H1 (cell line): ENCODE results near the gene RAD50. TPM values are rescaled to one million over a fixed set of nuclear protein-coding genes. Genes with fewer than 3 reads are reported as not detected.

ENCODE experiments used
- CTCF ChIA-PET: fragments of 300-600 bp; sonication (Branson Sonifier 250); formaldehyde crosslinking; loops from one replicate; lab custom pipeline; 2021; ENCODE audit not compliant: partially characterized antibody; lab: Charles Lee
- POLR2A ChIA-PET: fragments of 300-600 bp; sonication (Branson Sonifier 250); formaldehyde crosslinking; loops from one replicate; lab custom pipeline; 2021; ENCODE audit warnings: inconsistent platforms; ENCODE audit not compliant: partially characterized antibody; lab: Charles Lee
- DNase-seq, 2 experiments: peaks; one replicate each; pipeline versions ENCODE4 v3.0.0 to v3.0.0-alpha.2; 2010 to 2022; ENCODE audit warnings: low spot score in 2 of 2, low read depth in 1 of 2, mixed read lengths in 1 of 2
- FAIRE-seq: peaks from 2 replicates; lab custom pipeline; 2011; peaks lifted over from hg19 to GRCh38; lab: Jason Lieb, UNC
- H2AFZ ChIP-seq: 2 replicates; pipeline ENCODE4 v1.8.1; 2012; ENCODE audit warnings: low read length, inconsistent platforms
- H2AK5ac ChIP-seq: 2 replicates; pipeline ENCODE4 v1.6.1; 2013; ENCODE audit warnings: low read depth, low read length
- H2BK120ac ChIP-seq: replicated peaks from 2 replicates; pipeline ENCODE3; 2013; ENCODE audit warnings: low read depth, low read length, inconsistent platforms
- H2BK12ac ChIP-seq: 2 replicates; pipeline ENCODE4 v1.6.1; 2013; ENCODE audit warnings: low read depth, low read length
- H2BK15ac ChIP-seq: 2 replicates; pipeline ENCODE4 v1.6.1; 2013; ENCODE audit warnings: low read length
- H2BK20ac ChIP-seq: 2 replicates; pipeline ENCODE4 v1.6.1; 2013; ENCODE audit warnings: low read length
- H2BK5ac ChIP-seq: 2 replicates; pipeline ENCODE4 v1.6.1; 2013; ENCODE audit warnings: low read depth, low read length
- H3K14ac ChIP-seq: 2 replicates; pipeline ENCODE4 v1.6.1; 2013; ENCODE audit warnings: inconsistent platforms; ENCODE audit not compliant: insufficient read length
- H3K18ac ChIP-seq: 2 replicates; pipeline ENCODE4 v1.6.1; 2013; ENCODE audit warnings: low read length; ENCODE audit errors: extremely low read depth
- H3K23ac ChIP-seq: 2 replicates; pipeline ENCODE4 v1.6.1; 2013; ENCODE audit warnings: inconsistent platforms; ENCODE audit not compliant: insufficient read length
- H3K23me2 ChIP-seq: 2 replicates; pipeline ENCODE4 v1.6.1; 2013; ENCODE audit warnings: low read depth, low read length
- H3K27ac ChIP-seq: 2 replicates; pipeline ENCODE4 v1.6.1; 2011; ENCODE audit warnings: low read depth, low read length, inconsistent platforms
- H3K27me3 ChIP-seq, 4 experiments: replicated peaks in 1 of 4; 1 replicate in 1 of 4; 2 replicates in 3 of 4; pipeline versions ENCODE4 v1.6.1 to v1.8.1; 2011 to 2013; ENCODE audit warnings: low read length in 3 of 4, mild to moderate bottlenecking in 3 of 4, inconsistent platforms in 2 of 4, mixed read lengths in 2 of 4, moderate library complexity in 1 of 4; ENCODE audit not compliant: control insufficient read depth in 3 of 4, insufficient read depth in 3 of 4; ENCODE audit errors: extremely low read depth in 1 of 4
- H3K36me3 ChIP-seq, 4 experiments: 2 replicates each; pipeline versions ENCODE4 v1.6.1 to v1.8.1; 2011 to 2013; ENCODE audit warnings: mild to moderate bottlenecking in 4 of 4, low read length in 3 of 4, moderate library complexity in 2 of 4, control low read depth in 1 of 4, inconsistent platforms in 1 of 4; ENCODE audit not compliant: insufficient read depth in 4 of 4, control insufficient read depth in 2 of 4
- H3K4ac ChIP-seq: replicated peaks from 2 replicates; pipeline ENCODE3; 2013; ENCODE audit warnings: low read length, low read depth, mixed read lengths, inconsistent platforms; ENCODE audit not compliant: insufficient read length
- H3K4me1 ChIP-seq, 4 experiments: replicated peaks in 1 of 4; 1 replicate in 1 of 4; 2 replicates in 3 of 4; pipeline versions ENCODE4 v1.6.1 to v1.8.1; 2011 to 2013; ENCODE audit warnings: low read length in 3 of 4, inconsistent platforms in 2 of 4, mixed read lengths in 1 of 4; ENCODE audit not compliant: insufficient read depth in 4 of 4, control insufficient read depth in 3 of 4
- H3K4me2 ChIP-seq, 2 experiments: 2 replicates each; pipeline versions ENCODE4 v1.6.1 to v1.8.1; 2011 to 2013; ENCODE audit warnings: low read depth in 2 of 2, low read length in 2 of 2, control low read depth in 1 of 2, inconsistent platforms in 1 of 2, mild to moderate bottlenecking in 1 of 2; ENCODE audit not compliant: insufficient read depth in 1 of 2
- H3K4me3 ChIP-seq, 4 experiments: fragments of 200-600, 300-600 bp in 1 of 4; sonication (generic), shearing (Covaris generic), sonication (Bioruptor Twin) in 1 of 4; 2 replicates each; pipeline versions ENCODE4 v1.5.1 to v1.8.1; 2011 to 2016; ENCODE audit warnings: low read length in 4 of 4, low read depth in 3 of 4, control low read depth in 2 of 4, inconsistent platforms in 2 of 4, mild to moderate bottlenecking in 2 of 4, mixed read lengths in 1 of 4, moderate library complexity in 1 of 4; ENCODE audit not compliant: insufficient read depth in 2 of 4; ENCODE audit errors: extremely low read depth in 1 of 4
- H3K56ac ChIP-seq: replicated peaks from 2 replicates; pipeline ENCODE3; 2013; ENCODE audit warnings: low read depth, mild to moderate bottlenecking, mixed read lengths, low read length, inconsistent platforms; ENCODE audit not compliant: insufficient read length
- H3K79me1 ChIP-seq: 2 replicates; pipeline ENCODE4 v1.6.1; 2013; ENCODE audit warnings: low read depth, low read length, control low read depth
- H3K79me2 ChIP-seq, 2 experiments: 2 replicates each; pipeline versions ENCODE4 v1.6.1 to v1.8.1; 2012 to 2013; ENCODE audit warnings: low read length in 2 of 2, mild to moderate bottlenecking in 2 of 2, inconsistent platforms in 1 of 2; ENCODE audit not compliant: insufficient read depth in 2 of 2, control insufficient read depth in 1 of 2
- H3K9ac ChIP-seq, 4 experiments: replicated peaks in 1 of 4; 1 replicate in 1 of 4; 2 replicates in 3 of 4; pipeline versions ENCODE4 v1.6.1 to v1.8.1; 2011 to 2013; ENCODE audit warnings: low read depth in 3 of 4, low read length in 3 of 4, control low read depth in 2 of 4, mild to moderate bottlenecking in 2 of 4, moderate library complexity in 2 of 4, inconsistent platforms in 1 of 4; ENCODE audit errors: extremely low read depth in 1 of 4
- H3K9me3 ChIP-seq, 2 experiments: 2 replicates each; pipeline versions ENCODE4 v1.6.1 to v1.8.1; 2012 to 2013; ENCODE audit warnings: mild to moderate bottlenecking in 2 of 2, moderate library complexity in 2 of 2, control low read depth in 1 of 2, inconsistent platforms in 1 of 2, low read depth in 1 of 2, low read length in 1 of 2, mixed read lengths in 1 of 2; ENCODE audit not compliant: insufficient read depth in 2 of 2
- H4K20me1 ChIP-seq, 2 experiments: replicated peaks in 1 of 2; 2 replicates each; pipeline versions ENCODE3 to v1.8.1; 2011 to 2013; ENCODE audit warnings: inconsistent platforms in 2 of 2, low read length in 2 of 2, mild to moderate bottlenecking in 1 of 2; ENCODE audit not compliant: insufficient read depth in 2 of 2, control insufficient read depth in 1 of 2
- H4K5ac ChIP-seq: 2 replicates; pipeline ENCODE4 v1.6.1; 2013; ENCODE audit warnings: low read length, low read depth, mixed read lengths, inconsistent platforms; ENCODE audit not compliant: insufficient read length
- H4K8ac ChIP-seq: 2 replicates; pipeline ENCODE4 v1.8.0; 2013; ENCODE audit warnings: mild to moderate bottlenecking, moderate library complexity, low read length, inconsistent platforms; ENCODE audit not compliant: insufficient read depth; ENCODE audit errors: extremely low read depth
- H4K91ac ChIP-seq: replicated peaks from 2 replicates; pipeline ENCODE3; 2013; ENCODE audit warnings: low read length, mixed read lengths, inconsistent platforms; ENCODE audit not compliant: insufficient read length
- KDM5A ChIP-seq: fragments of 200-600 bp; IDR thresholded peaks from 2 replicates; pipeline ENCODE4 v1.7.1; 2012; ENCODE audit warnings: mild to moderate bottlenecking, low read length, inconsistent platforms, mixed read lengths
- SIN3A ChIP-seq, 2 experiments: IDR thresholded peaks in 1 of 2; conservative IDR thresholded peaks in 1 of 2; 2 replicates each; pipeline ENCODE4 v1.6.1; 2011 to 2012; ENCODE audit warnings: low read length in 2 of 2, improper control_type of control experiment in 1 of 2, low read depth in 1 of 2, mild to moderate bottlenecking in 1 of 2
- SP4 ChIP-seq: IDR thresholded peaks from 2 replicates; pipeline ENCODE4 v1.6.1; 2012; ENCODE audit warnings: low read length, inconsistent platforms
- TAF7 ChIP-seq: optimal IDR thresholded peaks from 2 replicates; pipeline ENCODE3; 2011; ENCODE audit warnings: low read depth, mild to moderate bottlenecking, inconsistent platforms, low read length, moderate library complexity, borderline replicate concordance
- WGBS, 2 experiments: shearing (Covaris generic) in 1 of 2; methylation state at CpG; one replicate each; pipeline versions ENCODE4 v1.1.6 to v1.1.7; 2013 to 2015; ENCODE audit warnings: low lambda C conversion rate in 2 of 2, mixed read lengths in 2 of 2, inconsistent platforms in 1 of 2, low coverage in 1 of 2, missing lambda C conversion rate in 1 of 2; ENCODE audit not compliant: insufficient replicate concordance in 2 of 2, insufficient coverage in 1 of 2, insufficient read length in 1 of 2; ENCODE audit errors: extremely low coverage in 1 of 2, missing lambda C conversion rate in 1 of 2; 5-methylcytosine and 5-hydroxymethylcytosine counted together
- polyA plus RNA-seq, 7 experiments: library from polyadenylated mRNA; depleted of rRNA in 3 of 7; stranded (reverse) in 5 of 7; unstranded in 2 of 7; fragments of >200 nt in 5 of 7; fragments of 200-250 nt in 2 of 7; gene quantifications; 1 replicate in 5 of 7; 2 replicates in 1 of 7; 4 replicates in 1 of 7; pipeline versions ENCODE4 v1.2.1 to v1.2.3, GENCODE V29; 2011 to 2013; ENCODE audit warnings: missing spikeins in 2 of 7, mixed read lengths in 2 of 7
- total RNA-seq: library from RNA; stranded (reverse); fragmentation: NEBNext Ultra II Directional; extraction: Animal tissue kit (Norgen Biotek cat#: 25700); gene quantifications from 2 replicates; pipeline ENCODE4 v1.2.1, GENCODE V29; 2021
- TF ChIP-seq, protein P1 (sequence below): IDR thresholded peaks from 2 replicates; pipeline ENCODE4 v1.6.1; 2011; ENCODE audit warnings: low read depth, mild to moderate bottlenecking, low read length; ENCODE audit not compliant: insufficient read depth

Gene RAD50
- total and polyA plus RNA-seq, 2 of the 8 experiments (the other 6 are each of a cell fraction or from before 2014, with no cell fraction given), result 10.1 to 39.4 TPM

DNA sequence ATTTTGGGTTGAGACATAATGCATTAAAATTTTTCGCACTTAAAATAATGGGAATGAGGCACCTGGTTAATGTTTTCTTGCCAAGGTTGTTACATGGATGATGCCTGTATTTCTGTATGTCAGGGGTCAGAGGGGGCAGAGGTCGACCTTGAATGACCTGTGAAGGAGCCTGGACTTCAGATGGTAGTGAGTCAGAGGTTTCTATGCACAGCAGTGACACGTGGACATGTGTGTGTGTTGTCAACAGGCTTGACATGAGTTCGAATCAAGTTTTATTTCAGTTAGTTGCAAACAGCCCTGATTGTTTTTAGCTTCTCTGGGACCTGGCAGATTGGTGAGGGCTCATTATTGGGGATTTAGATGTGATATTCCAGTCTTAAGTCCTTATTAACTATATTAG lies 17.1 kb upstream of the RAD50 start:
- no peaks in the 10 kb centered on the region for H4K20me1 ChIP-seq
- H3K4me2 ChIP-seq, result no peak overlapping the region
- FAIRE-seq (no peak), DNase-seq (no peak)
- WGBS, 2 experiments, result 83 to 100% methylated on average over 1 to 4 of the region's 4 CpGs
- no peak overlapping the region for H3K23ac ChIP-seq
- CTCF ChIA-PET, result interaction anchor here (1.2 to 1.7 kb wide), 2 partner anchors 8 to 13 kb away, joined by 3 to 16 read pairs; no protein-coding TSS in a partner anchor
- no peak overlapping the region for H3K56ac ChIP-seq
- H4K8ac ChIP-seq, result no peak overlapping the region
- H3K18ac ChIP-seq, result no peak overlapping the region
- H3K9me3 ChIP-seq, result no peaks in the 10 kb centered on the region
- H2AFZ ChIP-seq, result no peak overlapping the region
- H3K14ac ChIP-seq, result no peak overlapping the region
- no peaks in the 10 kb centered on the region for H3K27me3 ChIP-seq
- no peak overlapping the region for H2BK120ac ChIP-seq
- H4K91ac ChIP-seq, result no peak overlapping the region
- H2BK12ac ChIP-seq, result no peak overlapping the region
- no peaks in the 10 kb centered on the region; the same call in 1 of the 2 replicates for H3K23me2 ChIP-seq
- no peak overlapping the region for H3K9ac ChIP-seq
- H3K27ac ChIP-seq, result no peak overlapping the region
- no peak overlapping the region for H2BK15ac ChIP-seq
- H2AK5ac ChIP-seq, result no peak overlapping the region
- H3K4me3 ChIP-seq, result no peak overlapping the region
- no peak for TF ChIP-seq KDM5A
- TF ChIP-seq TAF7, result no peak
- TF ChIP-seq SIN3A (conservative IDR thresholded peaks at IDR 0.05 in 1 of 2, IDR thresholded peaks at IDR 0.05 in 1 of 2; ENCODE audit: low read depth in 1 of 2, low read length in 2 of 2), result no peak
- TF ChIP-seq, protein P1, sequence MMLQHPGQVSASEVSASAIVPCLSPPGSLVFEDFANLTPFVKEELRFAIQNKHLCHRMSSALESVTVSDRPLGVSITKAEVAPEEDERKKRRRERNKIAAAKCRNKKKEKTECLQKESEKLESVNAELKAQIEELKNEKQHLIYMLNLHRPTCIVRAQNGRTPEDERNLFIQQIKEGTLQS, result no peak
- no peak for TF ChIP-seq SP4
- no peaks in the 10 kb centered on the region; a peak in 1 of 7 replicates for H3K4me1 ChIP-seq
- no peak overlapping the region for H2BK20ac ChIP-seq
- H3K4ac ChIP-seq, result no peak overlapping the region
- H3K79me1 ChIP-seq, result no peaks in the 10 kb centered on the region
- POLR2A ChIA-PET, result no interaction called here
- H2BK5ac ChIP-seq, result no peak overlapping the region
- H3K36me3 ChIP-seq, result no peaks in the 10 kb centered on the region
- no peaks in the 10 kb centered on the region for H3K79me2 ChIP-seq
- no peak overlapping the region for H4K5ac ChIP-seq
